GM18861 (cell line): ENCODE measurements around the gene VWA1.
"Not testable (repeated sequence)": the region's sequence is repeated elsewhere in the genome, so short reads cannot be mapped to it uniquely, and the experiment has no call there.

Experiments
- ATAC-seq: cut with Tn5 transposase; IDR thresholded peaks from one replicate; pipeline ENCODE4 v1.9.1; 2021; ENCODE audit not compliant: unreplicated experiment

Gene VWA1

GRCh38 chr1:1482856-1483255, 47.4 kb downstream of the VWA1 start:
- ATAC-seq, result no peak

- no peak for ATAC-seq
These were observed 48.2 kb downstream of the VWA1 start for GRCh38 chr1:1483714-1484113.

- not testable (repeated sequence) for ATAC-seq
These were observed 49.7 kb downstream of the VWA1 start for GRCh38 chr1:1484976-1485750.

GRCh38 chr1:1485755-1486317, 50.3 kb downstream of the VWA1 start:
- not testable (repeated sequence) for ATAC-seq

GRCh38 chr1:1487701-1488100, 52.2 kb downstream of the VWA1 start:
- no peak for ATAC-seq

- no peak for ATAC-seq
These were observed 53.7 kb downstream of the VWA1 start for GRCh38 chr1:1489231-1489630.

GRCh38 chr1:1489861-1490260, 54.4 kb downstream of the VWA1 start:
- ATAC-seq, result no peak

DNA sequence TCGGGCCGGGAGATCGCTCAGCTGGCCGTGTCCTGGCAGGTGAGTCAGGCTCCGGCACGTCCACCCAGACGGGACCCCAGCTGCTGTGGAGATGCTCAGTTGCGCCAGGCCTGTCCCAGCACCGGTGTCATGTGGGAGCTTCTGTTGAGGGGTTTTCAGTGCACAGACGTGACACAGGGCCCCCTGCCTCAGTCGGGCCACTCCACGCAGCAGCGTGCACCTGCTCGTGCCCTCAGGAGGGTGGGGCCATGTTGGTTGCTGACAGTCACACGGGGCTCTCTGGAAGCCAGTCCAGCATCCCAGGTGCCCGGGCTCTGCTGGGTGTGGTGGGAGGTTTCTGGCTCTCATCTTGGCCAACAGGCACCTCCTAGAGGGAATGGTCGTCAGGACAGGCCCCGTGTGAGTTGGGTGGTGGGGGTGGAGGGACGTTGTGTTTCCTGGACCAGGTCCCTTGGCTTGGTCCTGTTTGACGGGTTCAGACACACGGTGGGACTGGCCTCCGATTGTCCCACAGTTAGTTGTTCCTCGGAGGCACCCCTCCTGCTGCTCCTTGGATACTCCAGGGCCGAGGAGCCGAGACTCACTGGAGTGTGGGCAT, 55.2 kb downstream of the VWA1 start:
- ATAC-seq, result no peak

DNA sequence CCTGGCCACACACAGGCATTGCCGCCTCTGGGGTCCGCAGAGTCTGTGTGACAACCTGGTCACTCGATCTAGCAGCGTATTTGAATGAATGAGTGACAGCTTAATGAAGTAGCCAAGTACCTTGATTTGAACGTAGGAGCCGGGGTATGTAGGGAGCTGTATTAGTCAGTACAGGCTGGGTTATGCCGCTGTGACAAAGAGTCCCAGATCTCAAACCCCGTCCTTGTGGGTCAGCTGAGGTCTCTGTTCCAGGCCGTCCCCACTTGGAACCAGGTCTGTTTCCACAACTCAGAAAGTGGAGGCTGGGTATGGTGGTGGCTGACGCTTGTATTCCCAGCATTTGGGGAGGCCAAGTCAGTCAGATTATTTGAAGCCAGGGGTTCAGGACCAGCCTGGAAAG, 56.1 kb downstream of the VWA1 start:
- ATAC-seq, result no peak
